Fibroblast of upper back skin (primary cell): ENCODE data around the gene DDOST.

Source experiments
- DNase-seq: peaks from one replicate; pipeline ENCODE4 v3.0.0-alpha.2; 2013

Gene DDOST

GRCh38 chr1:20658166-20658915 is 2.8 kb downstream of the DDOST start:
- no peak for DNase-seq

- DNase-seq, result no peak
Observed at GRCh38 chr1:20657024-20657423, 4.1 kb downstream of the DDOST start.

GRCh38 chr1:20654104-20654690 is 7.0 kb downstream of the DDOST start:
- no peak for DNase-seq

- no peak for DNase-seq
Observed at GRCh38 chr1:20652300-20652699, 8.9 kb downstream of the DDOST start.

- DNase-seq, result no peak
Observed at GRCh38 chr1:20648946-20649345, 12.2 kb downstream of the DDOST start.

GRCh38 chr1:20648438-20648837 is 12.7 kb downstream of the DDOST start:
- DNase-seq, result no peak

- no peak for DNase-seq
Observed at GRCh38 chr1:20645414-20645813, 15.8 kb downstream of the DDOST start.

GRCh38 chr1:20644416-20644815 is 16.8 kb downstream of the DDOST start:
- DNase-seq, result no peak

GRCh38 chr1:20643080-20643479 is 18.1 kb downstream of the DDOST start:
- no peak for DNase-seq

- DNase-seq, result no peak
Observed at GRCh38 chr1:20641975-20642374, 19.2 kb downstream of the DDOST start.

GRCh38 chr1:20640183-20640597 is 21.0 kb downstream of the DDOST start:
- DNase-seq, result peak; percentile 51

GRCh38 chr1:20636785-20637347 is 24.3 kb downstream of the DDOST start:
- DNase-seq, result no peak

GRCh38 chr1:20634594-20635084 is 26.5 kb downstream of the DDOST start:
- peak; percentile 45 for DNase-seq

- no peak for DNase-seq
Observed at GRCh38 chr1:20634065-20634593, 27.0 kb downstream of the DDOST start.

GRCh38 chr1:20633190-20634064 is 27.7 kb downstream of the DDOST start, which contains the start of gene PINK1:
TSS of gene PINK1 (plus strand) at chr1:20633458. CDS start at chr1:20633549, 91 bp downstream.
- peak; percentile 59 for DNase-seq

GRCh38 chr1:20632386-20632785 is 28.8 kb downstream of the DDOST start:
- DNase-seq, result peak; percentile 29

GRCh38 chr1:20630729-20631128 is 30.4 kb downstream of the DDOST start:
- no peak for DNase-seq

GRCh38 chr1:20626524-20626923 is 34.6 kb downstream of the DDOST start:
- no peak for DNase-seq

GRCh38 chr1:20626098-20626427 is 35.1 kb downstream of the DDOST start:
- no peak for DNase-seq

- no peak for DNase-seq
Observed at GRCh38 chr1:20625176-20626097, 35.7 kb downstream of the DDOST start.

GRCh38 chr1:20624709-20625108 is 36.5 kb downstream of the DDOST start:
- DNase-seq, result no peak

- DNase-seq, result no peak
Observed at GRCh38 chr1:20621012-20621411, 40.2 kb downstream of the DDOST start.
